Inferior parietal cortex (tissue), 1 donor: Measurements from ENCODE around the gene GGCX.

ENCODE experiments used
- DNase-seq: peaks from one replicate; pipeline ENCODE4 v3.0.0-alpha.2; 2016; ENCODE audit errors: extremely low spot score

Gene GGCX

DNA sequence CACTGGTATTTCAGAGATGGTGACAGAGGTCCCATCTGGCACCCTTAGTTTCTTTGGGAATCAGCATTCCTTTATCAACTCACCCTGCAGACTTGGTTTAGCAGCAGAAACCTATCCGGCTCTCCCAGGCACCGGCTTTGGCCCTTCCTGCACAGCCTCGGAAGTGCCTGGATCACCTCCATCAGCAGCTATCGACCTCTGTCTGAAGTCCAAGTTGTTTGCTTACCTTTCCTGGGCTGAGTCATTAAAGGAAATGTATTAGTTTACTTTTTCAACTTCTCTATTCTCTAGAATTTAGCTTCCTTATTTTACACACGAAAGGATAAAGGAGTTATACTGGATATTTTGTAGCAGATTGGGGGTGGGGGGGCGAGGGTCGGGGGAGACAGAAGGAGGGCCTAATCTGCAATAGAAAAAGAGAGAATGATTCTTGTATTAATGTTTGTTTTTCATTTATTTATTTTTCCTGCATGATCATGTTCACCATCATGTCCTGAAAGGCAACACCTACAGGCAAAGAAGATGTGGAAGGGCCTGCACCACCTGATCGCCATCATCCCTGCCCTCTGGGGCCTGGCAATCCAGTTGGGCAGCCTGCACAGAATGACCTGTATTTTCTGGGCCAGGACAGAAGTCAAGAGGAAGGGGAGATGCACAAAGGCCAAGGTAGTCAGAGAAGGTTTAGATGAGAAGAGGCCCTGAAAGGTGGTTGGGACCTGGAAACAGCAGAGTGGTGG, 44.5 kb downstream of the GGCX start:
- no peak for DNase-seq

DNA sequence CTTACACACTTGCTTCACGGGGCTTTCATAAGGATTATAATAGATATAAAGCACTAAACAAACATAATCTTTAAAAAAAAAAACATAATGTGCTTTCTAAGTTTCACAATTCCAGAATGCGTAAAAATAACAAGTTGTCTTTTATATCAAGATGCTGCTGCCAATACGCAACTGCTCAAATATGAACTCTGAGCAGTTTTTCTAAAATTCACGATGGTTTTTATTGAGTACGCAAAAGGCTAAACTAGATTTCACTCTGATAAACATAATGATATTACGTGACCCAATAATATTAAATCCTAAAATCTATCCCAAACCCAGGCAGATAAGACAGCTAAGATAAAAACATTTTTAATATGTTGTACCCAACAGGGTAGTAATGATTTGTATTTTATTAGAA, 47.0 kb downstream of the GGCX start:
- DNase-seq: no peak

DNA sequence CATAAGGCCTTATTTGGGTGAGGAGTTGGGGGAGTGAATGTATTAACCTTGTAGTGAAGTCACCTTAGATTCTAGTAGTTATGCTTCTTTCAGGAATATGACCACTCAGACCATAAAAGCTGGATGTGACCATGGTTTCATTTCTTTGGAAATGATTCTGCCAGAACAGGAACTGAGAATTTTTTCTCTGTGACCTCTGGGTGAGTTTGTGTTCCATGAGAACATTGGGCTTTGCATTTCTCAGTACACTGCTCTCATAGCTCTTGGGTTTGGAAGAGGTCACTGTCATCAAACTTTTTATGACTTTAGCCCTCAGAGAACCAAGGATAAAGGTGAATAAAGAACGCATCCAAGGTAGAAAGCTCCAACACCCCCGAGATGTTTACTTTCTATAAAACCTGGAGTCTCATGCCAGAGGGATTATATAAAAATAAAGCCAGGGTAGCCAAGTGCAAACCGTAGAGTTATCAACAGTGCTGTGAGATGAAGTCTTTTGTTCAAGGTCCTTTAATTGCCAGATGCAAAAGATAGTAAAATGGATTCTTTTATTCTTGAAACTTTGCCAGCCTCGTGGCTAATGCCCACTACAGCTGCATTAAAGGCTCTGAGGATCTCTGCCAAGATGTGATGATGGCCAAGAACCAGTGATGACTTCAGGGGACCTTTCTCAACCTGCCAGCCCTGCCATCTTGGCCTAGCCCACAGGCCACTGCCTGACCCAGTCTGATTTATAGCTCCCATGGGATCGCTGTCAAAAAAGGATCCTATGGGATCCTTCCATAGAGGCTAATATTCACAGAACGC, 50.1 kb downstream of the GGCX start:
- no peak for DNase-seq

DNA sequence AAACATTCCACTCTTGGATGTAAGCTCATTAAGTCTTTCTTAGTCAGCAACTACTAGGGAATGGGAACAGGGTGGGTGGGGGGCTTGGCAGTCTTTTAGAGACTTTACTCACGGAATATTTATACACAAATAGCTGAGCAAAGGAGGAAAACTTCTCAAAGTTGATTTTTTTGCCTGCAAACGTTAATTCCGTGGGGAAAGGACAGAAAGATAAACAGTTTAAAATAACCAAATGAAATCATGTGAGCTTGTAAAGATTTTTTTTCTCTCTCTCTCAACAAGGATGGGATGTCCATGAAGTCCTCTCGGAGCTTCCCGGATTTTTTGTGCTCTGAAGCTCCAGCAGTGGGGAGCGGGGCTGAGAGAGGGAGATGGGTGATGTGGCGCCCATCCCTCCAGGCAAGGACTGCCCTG, 54.5 kb downstream of the GGCX start:
- no peak for DNase-seq

DNA sequence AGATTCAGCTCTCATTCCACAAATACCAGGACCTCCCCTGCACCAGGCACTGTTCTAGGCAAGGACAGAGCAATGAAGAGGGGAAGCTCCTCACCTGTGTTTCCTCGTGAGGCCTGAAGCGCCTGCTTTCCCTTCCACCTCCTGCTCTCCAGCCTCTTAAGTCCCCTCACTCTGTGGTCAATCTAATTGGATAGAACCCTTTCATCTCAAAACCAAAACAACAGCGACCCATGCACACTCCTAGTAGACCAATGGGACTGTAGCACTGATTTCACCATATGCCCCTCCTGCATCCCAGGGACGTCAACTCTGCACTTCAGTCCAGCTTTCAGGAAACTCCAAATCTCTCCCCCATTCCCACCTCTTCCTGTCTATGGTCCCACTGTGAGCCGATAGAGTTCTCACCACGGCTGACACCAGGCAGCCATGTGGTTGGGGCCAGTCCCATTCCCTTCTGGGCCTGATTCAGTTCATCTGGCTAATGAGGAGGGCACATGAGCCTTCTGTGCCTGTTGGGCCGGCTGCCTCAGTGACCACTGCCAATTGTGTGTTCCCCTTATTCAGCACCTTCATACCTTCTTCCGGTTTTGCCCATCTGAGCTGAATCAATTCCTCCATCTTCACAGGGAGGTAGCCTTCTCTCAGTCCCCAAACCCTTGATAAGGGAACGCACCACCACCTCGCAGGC, 55.6 kb downstream of the GGCX start:
- no peak for DNase-seq

DNA sequence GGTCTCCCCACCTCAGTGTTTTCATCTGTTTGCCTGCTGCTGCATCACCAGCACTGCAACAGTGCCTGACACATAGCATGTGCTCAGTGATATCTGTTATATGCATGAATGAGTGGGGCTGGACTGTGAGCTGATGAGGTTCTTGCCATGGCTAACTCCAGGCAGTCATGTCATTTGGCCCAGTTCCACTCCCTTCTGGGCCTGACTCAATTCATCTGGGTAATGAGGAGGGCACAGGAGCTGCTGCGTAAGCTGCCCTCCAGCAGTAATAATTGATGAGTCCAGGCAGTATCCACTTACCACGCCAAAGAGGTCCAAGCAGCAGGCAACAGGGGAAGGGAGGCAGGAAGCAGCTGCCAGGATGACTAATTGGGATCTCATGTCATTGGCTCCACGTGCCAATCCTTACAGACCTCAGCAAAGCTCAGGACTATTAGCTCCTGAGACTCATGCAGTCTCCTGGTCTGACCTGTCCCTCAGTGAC, 56.5 kb downstream of the GGCX start:
- DNase-seq: no peak

DNA sequence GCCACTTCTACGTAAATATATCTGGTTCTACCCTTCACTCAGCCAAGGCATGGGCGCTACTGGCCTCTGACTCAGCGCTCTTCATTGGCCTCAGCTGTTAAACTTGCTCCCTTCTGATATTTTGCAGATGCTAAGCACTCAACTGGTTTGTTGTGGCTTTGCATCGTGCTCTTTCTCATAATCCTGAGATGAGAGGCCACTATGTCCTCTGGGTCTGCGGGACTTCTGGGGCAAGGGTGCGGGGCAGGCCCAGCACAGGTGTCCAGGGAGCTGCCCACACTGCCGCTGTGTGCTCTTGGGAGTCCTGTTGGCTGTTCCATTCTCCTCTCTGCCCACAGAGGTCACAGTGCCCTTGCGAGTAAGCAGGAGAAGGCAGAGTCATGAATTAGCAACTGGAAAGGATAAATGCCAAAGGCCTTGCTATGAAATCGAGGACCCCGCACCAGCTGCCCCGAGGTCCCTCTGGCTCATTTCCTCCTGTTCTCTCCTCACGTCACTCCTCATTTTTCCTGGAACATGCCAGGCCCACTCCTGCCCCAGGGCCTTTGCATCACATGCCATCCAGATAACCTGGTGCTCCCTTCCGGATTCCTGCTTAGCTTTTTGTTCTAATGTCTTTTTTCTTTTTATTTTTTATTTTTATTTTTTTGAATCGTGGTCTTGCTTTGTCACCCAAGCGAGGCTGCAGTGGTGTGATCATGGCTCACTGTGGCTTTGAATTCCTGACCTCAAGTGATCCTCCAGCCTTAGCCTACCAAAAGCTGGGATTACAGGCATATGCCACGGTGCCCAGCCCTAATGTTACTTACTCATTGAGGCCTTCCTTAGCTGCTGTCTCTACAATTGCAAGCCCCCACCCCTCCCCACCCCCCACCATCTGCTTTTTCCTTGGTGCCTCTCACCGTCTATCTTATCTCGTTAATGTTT, 57.2 kb downstream of the GGCX start:
- DNase-seq: no peak

DNA sequence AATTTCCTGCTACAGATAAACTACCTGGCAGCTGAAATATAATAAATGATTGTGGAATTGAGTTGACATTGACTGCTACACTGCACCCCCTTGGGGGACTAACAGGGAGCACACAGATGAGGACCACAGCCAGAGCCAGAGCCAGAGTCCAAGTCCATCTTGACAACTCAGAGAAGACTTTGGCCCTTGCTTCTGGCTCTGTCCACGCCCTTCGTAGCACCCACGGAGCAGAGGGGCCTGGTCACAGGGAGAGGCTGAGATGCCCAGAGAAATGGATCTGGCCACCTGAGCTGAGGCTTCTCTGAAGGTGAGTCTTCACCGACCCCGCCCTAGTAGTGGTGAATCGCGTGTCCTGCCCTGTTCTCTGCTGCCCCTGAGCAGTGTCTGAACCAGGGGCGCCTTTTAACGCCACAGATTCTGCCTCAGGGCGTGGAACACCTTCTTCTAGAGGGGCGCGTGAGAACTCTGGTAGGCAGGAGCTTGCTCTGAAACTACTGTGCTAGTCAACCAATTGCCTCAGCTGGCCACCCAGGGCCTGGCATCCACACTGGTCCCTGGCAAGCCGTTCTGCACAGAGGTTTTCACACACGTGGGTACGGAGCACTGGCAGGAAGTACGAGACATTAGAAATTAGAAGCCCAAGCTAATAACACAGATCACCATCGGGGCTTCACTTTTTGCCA, 58.0 kb downstream of the GGCX start:
- DNase-seq: no peak

DNA sequence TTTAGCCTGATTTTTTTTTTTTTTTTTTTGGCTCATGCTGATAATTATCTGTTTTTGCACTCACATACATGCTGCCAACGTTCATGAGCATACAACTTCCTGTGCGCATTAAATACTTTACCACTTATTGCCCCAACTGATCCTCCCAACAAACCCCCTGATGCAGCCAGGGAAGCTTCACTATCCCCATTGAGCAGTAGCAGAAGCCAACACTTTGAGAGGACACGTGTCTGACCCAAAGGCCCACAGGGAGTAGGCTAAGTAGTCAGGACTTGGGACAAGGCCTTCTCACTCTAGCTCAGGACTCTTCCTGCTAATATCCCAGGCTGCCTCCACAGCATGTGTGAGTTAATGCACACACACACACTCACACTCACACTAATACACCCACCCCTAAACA, 58.6 kb downstream of the GGCX start:
- no peak for DNase-seq

DNA sequence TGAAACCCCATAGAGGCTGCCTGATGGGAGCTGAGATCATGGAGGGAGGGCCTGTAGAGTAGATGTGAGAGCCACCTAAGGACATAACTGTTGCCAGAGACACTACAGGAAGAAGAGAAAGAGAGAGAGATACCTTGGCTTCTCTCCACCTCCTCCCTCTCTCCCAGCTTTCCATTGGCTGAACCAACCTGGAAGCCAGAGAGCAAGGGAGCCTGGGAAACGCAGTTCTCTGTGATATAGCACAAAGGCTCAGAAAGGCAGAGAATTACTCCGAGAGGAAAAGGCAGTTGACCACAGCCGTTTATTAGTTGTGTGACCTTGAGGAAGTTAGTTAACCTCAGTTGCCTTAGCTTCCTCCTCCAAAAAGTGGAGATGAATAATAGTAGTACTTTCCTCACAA, 60.0 kb downstream of the GGCX start:
- peak; percentile 39 for DNase-seq

DNA sequence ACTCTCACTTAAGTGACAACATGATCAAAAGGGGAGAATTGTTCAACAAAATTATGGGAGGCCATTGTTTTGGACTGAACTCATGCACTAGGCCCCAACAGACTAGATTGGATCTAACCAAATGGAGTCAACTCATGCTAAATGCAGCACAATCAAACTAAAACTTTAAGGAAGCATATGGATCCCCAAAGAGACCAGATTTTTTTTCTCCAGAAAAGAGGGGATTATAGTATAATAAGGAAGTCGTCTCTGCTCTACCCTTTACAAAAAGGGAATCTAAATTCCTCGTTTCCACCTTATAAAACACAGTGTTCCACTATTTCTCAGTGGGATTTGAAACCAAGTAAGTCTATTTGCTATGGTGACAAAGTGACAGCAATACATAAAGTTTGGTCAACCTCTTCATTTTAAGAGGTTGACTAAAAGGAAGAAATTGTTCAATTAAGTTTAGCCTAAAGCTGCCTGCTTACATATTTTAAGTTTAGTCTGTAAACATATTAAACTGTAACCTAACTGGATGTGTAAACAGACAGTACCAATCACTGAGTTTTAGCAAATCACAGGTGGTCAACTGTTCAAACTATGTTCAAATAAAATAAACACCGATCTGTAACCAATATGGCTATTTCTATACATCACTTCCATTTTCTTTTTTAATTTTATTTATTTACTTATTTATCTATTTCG, 63.2 kb downstream of the GGCX start:
- DNase-seq: no peak

DNA sequence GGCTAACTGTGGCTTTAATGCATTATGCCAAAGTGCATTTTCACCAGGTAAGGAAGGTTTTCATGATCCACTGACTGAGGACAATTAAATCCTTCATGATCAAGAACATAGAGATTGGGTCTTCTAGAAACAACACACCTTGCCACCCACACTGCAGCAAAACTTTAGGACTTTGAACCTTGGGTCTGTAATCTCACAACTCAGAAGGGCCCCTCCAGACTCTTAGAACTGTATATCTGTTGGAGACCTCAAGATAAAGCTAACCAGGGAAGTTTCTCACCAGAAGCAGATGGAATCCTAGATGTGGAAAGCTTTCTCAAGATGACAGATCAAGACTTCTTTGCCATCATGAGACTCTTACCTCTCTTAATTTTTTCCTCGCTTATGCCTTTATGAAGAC, 64.9 kb downstream of the GGCX start:
- DNase-seq: no peak
